MM.1S (cell line): ENCODE data around the gene PNKD.

Experiments
- DNase-seq: peaks from one replicate; pipeline ENCODE4 v3.0.0-alpha.2; 2015
- H2AFZ ChIP-seq: fragments of 300-600 bp; sonication (generic); 2 replicates; pipeline ENCODE4 v1.6.0; 2016; ENCODE audit warnings: antibody characterized with exemption, low read length
- H3F3A ChIP-seq: fragments of 300-600 bp; sonication (generic); 2 replicates; pipeline ENCODE4 v1.6.1; 2016; ENCODE audit warnings: mild to moderate bottlenecking, antibody characterized with exemption, low read length, moderate library complexity, mixed read lengths; ENCODE audit not compliant: insufficient read depth
- H3K27ac ChIP-seq: fragments of 300-600 bp; sonication (generic); 2 replicates; pipeline ENCODE4 v1.5.1; 2016; ENCODE audit warnings: mild to moderate bottlenecking, low read length
- H3K27me3 ChIP-seq: fragments of 300-600 bp; sonication (generic); replicated peaks from 2 replicates; pipeline ENCODE4 v1.6.0; 2016; ENCODE audit warnings: low read length; ENCODE audit not compliant: insufficient read depth
- H3K36me3 ChIP-seq: fragments of 300-600 bp; sonication (generic); replicated peaks from 2 replicates; pipeline ENCODE4 v1.6.1; 2016; ENCODE audit warnings: mild to moderate bottlenecking, low read length, mixed read lengths; ENCODE audit not compliant: insufficient read depth
- H3K4me1 ChIP-seq: fragments of 300-600 bp; sonication (generic); 2 replicates; pipeline ENCODE4 v1.6.1; 2016; ENCODE audit warnings: low read length, mixed read lengths
- H3K4me2 ChIP-seq: fragments of 300-600 bp; sonication (generic); 2 replicates; pipeline ENCODE4 v1.6.0; 2016; ENCODE audit warnings: low read depth, low read length
- H3K4me3 ChIP-seq: fragments of 300-600 bp; sonication (generic); 2 replicates; pipeline ENCODE4 v1.5.1; 2016; ENCODE audit warnings: low read length, mixed read lengths
- H3K79me2 ChIP-seq: fragments of 300-600 bp; sonication (generic); 2 replicates; pipeline ENCODE4 v1.6.1; 2016; ENCODE audit warnings: mixed run types, low read length, mixed read lengths
- H3K9ac ChIP-seq: fragments of 300-600 bp; sonication (generic); 2 replicates; pipeline ENCODE4 v1.6.1; 2016; ENCODE audit warnings: low read length, mixed read lengths
- H3K9me2 ChIP-seq: fragments of 300-600 bp; sonication (generic); replicated peaks from 2 replicates; pipeline ENCODE4 v1.6.1; 2016; ENCODE audit warnings: mild to moderate bottlenecking, low read length, mixed read lengths; ENCODE audit not compliant: insufficient read depth
- H3K9me3 ChIP-seq: fragments of 300-600 bp; sonication (generic); replicated peaks from 2 replicates; pipeline ENCODE4 v1.6.1; 2016; ENCODE audit warnings: mild to moderate bottlenecking, low read length, mixed read lengths; ENCODE audit not compliant: insufficient read depth
- H4K20me1 ChIP-seq: fragments of 300-600 bp; sonication (generic); 2 replicates; pipeline ENCODE4 v1.6.1; 2016; ENCODE audit warnings: mild to moderate bottlenecking, low read length, moderate library complexity, mixed read lengths; ENCODE audit not compliant: insufficient read depth
- EZH2 ChIP-seq: fragments of 300-600 bp; sonication (generic); optimal IDR thresholded peaks from 2 replicates; pipeline ENCODE3; 2017; ENCODE audit warnings: low read depth, mild to moderate bottlenecking, antibody characterized with exemption, low read length, mixed read lengths
- EZH2phosphoT487 ChIP-seq: fragments of 300-600 bp; sonication (generic); IDR thresholded peaks from 2 replicates; pipeline ENCODE4 v1.6.1; 2018; ENCODE audit warnings: antibody characterized with exemption, low read length
- TF ChIP-seq, protein P1 (sequence below): fragments of 300-600 bp; sonication (generic); IDR thresholded peaks from 2 replicates; pipeline ENCODE4 v1.5.1; 2016; ENCODE audit warnings: antibody characterized with exemption, low read length, mixed read lengths

The PNKD gene

GRCh38 chr2:218332288-218332687, 62.0 kb downstream of the PNKD start:
- H3K27me3 ChIP-seq: no peaks in the 10 kb centered on the region
- no peaks in the 10 kb centered on the region; the same call in 1 of the 2 replicates for H3K9me3 ChIP-seq
- H3K4me3 ChIP-seq: no peak overlapping the region
- H3K9me2 ChIP-seq: no peaks in the 10 kb centered on the region
- no peaks in the 10 kb centered on the region for H4K20me1 ChIP-seq
- no peak for DNase-seq
- H3K27ac ChIP-seq: no peak overlapping the region
- H3K4me1 ChIP-seq: 0 out of 2 replicates have a peak, but pooled peaks cover 15% of the 10 kb centered on the region
- H3K36me3 ChIP-seq: no peaks in the 10 kb centered on the region
- H3K9ac ChIP-seq: no peak overlapping the region
- no peaks in the 10 kb centered on the region for H3F3A ChIP-seq
- H2AFZ ChIP-seq: no peak overlapping the region
- H3K4me2 ChIP-seq: no peak overlapping the region
- TF ChIP-seq, protein P1, sequence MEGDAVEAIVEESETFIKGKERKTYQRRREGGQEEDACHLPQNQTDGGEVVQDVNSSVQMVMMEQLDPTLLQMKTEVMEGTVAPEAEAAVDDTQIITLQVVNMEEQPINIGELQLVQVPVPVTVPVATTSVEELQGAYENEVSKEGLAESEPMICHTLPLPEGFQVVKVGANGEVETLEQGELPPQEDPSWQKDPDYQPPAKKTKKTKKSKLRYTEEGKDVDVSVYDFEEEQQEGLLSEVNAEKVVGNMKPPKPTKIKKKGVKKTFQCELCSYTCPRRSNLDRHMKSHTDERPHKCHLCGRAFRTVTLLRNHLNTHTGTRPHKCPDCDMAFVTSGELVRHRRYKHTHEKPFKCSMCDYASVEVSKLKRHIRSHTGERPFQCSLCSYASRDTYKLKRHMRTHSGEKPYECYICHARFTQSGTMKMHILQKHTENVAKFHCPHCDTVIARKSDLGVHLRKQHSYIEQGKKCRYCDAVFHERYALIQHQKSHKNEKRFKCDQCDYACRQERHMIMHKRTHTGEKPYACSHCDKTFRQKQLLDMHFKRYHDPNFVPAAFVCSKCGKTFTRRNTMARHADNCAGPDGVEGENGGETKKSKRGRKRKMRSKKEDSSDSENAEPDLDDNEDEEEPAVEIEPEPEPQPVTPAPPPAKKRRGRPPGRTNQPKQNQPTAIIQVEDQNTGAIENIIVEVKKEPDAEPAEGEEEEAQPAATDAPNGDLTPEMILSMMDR: no peak
- TF ChIP-seq EZH2phosphoT487 (no peak), EZH2 (no peak)
- H3K79me2 ChIP-seq: no peaks in the 10 kb centered on the region

GRCh38 chr2:218332920-218333645, 62.8 kb downstream of the PNKD start:
- no peak for DNase-seq
- H3K4me3 ChIP-seq: no peak overlapping the region
- peak overlapping the region; percentile 78 for H2AFZ ChIP-seq
- H3K36me3 ChIP-seq: no peaks in the 10 kb centered on the region
- H3F3A ChIP-seq: no peaks in the 10 kb centered on the region
- H3K9me2 ChIP-seq: no peaks in the 10 kb centered on the region
- no peak overlapping the region for H3K9ac ChIP-seq
- no peaks in the 10 kb centered on the region for H3K79me2 ChIP-seq
- H3K4me1 ChIP-seq: 0 out of 2 replicates have a peak, but pooled peaks cover 15% of the 10 kb centered on the region
- H3K27ac ChIP-seq: no peak overlapping the region
- no peaks in the 10 kb centered on the region; the same call in 1 of the 2 replicates for H3K9me3 ChIP-seq
- no peaks in the 10 kb centered on the region for H4K20me1 ChIP-seq
- H3K27me3 ChIP-seq: no peaks in the 10 kb centered on the region
- H3K4me2 ChIP-seq: peak overlapping the region; percentile 41; the same call in 1 of the 2 replicates
- no peak for TF ChIP-seq EZH2
- TF ChIP-seq EZH2phosphoT487: no peak
- TF ChIP-seq, protein P1: no peak

- Histone ChIP-seq H3K9me3 (no peaks in the 10 kb centered on the region; the same call in 1 of the 2 replicates), H3K79me2 (no peaks in the 10 kb centered on the region), H3K9ac (no peak overlapping the region), H3K9me2 (no peaks in the 10 kb centered on the region), H4K20me1 (no peaks in the 10 kb centered on the region), H3K4me3 (no peak overlapping the region), H3K36me3 (no peaks in the 10 kb centered on the region), H3K27me3 (no peaks in the 10 kb centered on the region), H2AFZ (no peak overlapping the region), H3F3A (no peaks in the 10 kb centered on the region), H3K4me1 (0 out of 2 replicates have a peak, but pooled peaks cover 15% of the 10 kb centered on the region), H3K27ac (no peak overlapping the region), H3K4me2 (no peak overlapping the region)
- no peak for DNase-seq
- TF ChIP-seq EZH2phosphoT487 (no peak), EZH2 (no peak)
- TF ChIP-seq, protein P1: no peak
Observed at GRCh38 chr2:218334531-218334930, 64.2 kb downstream of the PNKD start.
